Activated CD4-positive, alpha-beta T cell treated with anti-CD3 and anti-CD28 coated beads, Interleukin-2, amount 50 U/mL, for 24 hours (primary cell): ENCODE results near the gene CHN1.

Experiments
- DNase-seq, 2 donors: peaks; one replicate each; pipeline ENCODE4 v3.0.0-alpha.2; 2020; ENCODE audit warnings: low read depth in 1 of 2, low spot score in 1 of 2

The CHN1 gene

GRCh38 chr2:175011505-175011904, 6.3 kb upstream of the CHN1 start:
- DNase-seq: no peak

DNA sequence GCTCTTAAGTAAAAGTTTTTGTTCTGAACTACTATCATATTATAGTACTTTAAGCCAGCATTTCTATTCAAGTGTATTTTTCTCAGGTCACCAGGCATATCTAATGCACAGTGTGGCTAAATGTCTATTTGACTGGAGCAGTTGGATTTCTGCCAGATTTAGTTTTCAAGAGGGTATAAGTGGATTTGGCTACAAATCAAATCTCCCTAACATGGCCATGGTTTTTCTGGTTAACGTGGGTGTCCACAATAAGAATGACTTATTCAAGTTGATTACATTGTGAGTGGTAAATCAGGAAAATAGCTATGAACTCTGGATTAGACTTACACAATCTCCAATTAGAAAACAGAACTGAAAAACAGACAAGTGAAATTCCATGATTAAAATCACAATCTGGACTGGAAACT, 5.7 kb upstream of the CHN1 start:
- no peak for DNase-seq

DNA sequence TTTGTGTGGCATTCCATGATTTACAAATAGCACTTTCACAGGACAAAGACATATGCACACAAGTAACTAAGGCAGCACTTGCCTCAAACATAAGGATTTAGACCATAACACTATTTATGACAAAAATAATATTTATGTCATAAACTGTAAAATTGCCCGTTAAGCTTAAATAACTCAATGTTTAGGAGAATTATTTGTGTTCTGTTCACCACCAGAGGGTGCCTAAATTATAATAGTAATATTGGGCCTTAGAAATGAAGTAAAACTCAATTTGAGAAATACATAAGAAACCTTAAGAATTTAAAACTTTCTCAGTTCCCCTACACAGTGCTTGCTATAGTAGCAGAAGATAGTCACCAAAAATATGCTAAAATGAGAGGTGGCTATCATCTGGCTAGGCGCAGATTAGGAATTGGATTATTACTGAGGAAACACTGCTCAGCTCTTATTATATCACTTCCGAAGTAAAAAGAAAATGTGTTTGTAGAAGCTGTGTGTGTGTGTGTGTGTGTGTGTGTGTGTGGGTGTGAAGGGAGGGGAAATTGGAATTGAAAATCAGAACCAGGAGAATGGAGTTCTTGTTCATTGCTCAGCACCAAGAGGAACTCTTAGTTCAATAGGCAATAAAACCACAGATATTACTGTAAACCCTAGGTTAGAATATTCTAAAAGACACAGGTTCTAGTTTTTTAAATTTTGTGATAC, 4.9 kb upstream of the CHN1 start:
- DNase-seq: no peak

GRCh38 chr2:175008801-175009495, 3.8 kb upstream of the CHN1 start:
- no peak for DNase-seq

GRCh38 chr2:175008009-175008408, 2.8 kb upstream of the CHN1 start:
- DNase-seq: no peak

DNA sequence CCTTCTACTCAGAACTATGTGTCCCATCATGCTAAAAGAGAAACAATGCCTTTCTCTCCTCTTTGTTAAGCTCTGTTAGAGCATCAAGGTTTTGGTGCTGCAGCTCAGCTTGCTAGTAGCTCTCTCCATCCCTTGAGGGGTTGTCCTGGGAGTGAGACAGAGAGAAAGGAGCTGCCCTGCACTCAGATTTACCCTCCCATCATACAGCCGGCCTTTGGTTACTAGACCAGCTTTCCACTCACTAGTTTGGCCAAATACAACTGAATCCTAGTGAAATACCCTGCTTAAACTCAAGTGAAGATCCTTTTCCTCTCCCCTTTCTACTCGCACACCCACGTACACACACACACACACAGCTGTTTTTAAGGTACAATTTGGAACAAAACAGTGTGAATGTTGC, 2.3 kb upstream of the CHN1 start:
- DNase-seq: no peak

- no peak for DNase-seq
These were observed 1.1 kb upstream of the CHN1 start for GRCh38 chr2:175006281-175006680.

DNA sequence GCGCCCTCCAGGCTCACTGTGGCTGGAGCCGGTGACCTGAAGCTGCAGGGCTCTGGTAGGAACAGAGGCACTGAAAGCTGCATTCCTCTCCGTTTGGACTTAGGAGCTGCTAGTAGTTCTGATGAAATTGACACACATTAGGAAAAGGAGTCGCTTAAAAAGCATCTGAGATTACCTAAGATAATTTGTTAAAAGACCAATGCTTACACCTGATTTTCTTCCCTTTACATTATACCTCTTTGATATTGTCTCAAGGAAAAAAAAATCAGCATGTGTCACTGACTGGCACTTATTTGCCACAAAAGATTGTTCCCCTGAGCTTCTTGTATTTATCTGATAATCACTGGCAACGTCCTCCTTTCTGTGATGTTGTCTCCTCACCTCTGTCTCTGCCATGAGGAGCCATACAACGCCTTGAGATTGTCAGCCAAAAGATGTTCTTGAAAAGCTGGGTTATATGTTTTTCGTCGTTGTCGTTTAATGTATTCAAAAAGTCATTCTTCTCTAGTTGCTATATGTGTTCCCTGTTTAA, 618 bp upstream of the CHN1 start:
- no peak for DNase-seq

- DNase-seq: no peak
These were observed 526 bp downstream of the CHN1 start for GRCh38 chr2:175004730-175004979.

DNA sequence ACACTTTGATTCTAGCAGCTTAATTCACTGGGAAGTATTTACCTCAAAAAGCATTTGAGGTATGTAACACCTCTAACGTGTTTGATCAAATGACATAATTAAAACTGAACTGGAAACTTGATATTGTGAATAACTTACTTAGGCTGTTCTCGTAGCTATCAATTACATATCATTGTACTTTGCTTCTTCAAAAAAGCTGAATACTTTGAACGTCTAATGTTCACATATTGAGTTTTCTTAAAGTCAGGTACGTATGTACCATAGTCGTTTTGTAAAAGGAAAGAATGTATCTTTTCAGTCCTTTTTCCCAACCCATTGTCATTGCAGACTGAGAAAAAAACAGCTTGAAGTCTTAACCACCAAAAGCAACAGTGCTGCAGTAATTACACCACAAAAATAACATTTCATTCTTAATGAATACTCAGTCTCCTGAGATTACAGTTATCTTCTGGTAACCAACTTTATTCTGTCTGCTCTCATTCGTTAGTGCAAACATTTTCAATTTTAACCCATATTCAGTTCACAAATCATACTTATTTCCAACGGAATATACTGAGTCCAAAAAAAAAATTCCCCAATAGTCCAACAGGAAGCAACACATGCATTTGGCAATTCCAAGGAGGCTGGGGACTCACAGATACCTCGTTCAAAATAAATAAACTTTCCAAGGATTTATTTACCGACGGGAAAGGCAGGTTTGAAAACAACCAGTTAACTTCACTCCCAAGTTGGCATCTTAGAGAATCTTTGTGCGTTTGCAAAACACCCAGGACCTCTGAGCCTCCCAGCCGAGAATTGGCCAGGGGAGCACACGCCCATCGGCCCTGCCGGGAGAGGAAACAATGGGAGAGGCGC, 1.1 kb downstream of the CHN1 start:
- no peak for DNase-seq

DNA sequence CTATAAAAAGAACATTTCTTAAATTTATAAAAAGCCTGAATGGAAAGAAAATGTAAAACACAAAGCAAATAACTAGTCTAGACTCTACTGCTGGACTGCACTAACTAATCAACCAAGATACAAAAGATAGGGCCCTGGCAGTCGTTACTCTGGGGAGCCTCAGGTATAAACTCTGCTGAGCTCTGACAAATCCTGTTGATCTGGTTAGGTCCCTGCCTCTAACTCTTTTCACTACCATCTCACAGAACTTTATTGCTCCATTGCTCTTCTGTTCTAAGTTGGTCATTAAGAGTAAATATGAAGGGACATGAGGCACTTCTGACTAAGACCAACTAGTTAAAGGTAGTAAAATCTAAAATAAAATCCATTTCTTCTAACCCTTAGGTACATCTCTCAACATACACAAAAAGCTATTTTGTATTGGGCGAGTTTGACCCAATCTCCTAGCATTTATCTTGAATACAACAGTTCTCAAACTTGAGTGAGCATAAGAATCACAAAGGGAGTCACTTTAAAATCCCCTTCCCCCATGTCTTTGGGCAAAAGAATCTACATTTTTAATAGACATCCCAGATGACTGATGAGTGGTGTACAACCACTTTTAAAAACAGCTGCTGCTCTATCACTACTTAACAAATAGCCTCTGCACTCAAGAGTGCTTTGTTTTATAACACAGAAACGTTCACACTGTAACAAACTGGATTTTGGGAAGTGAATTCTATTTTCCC, 2.5 kb downstream of the CHN1 start:
- DNase-seq: no peak

DNA sequence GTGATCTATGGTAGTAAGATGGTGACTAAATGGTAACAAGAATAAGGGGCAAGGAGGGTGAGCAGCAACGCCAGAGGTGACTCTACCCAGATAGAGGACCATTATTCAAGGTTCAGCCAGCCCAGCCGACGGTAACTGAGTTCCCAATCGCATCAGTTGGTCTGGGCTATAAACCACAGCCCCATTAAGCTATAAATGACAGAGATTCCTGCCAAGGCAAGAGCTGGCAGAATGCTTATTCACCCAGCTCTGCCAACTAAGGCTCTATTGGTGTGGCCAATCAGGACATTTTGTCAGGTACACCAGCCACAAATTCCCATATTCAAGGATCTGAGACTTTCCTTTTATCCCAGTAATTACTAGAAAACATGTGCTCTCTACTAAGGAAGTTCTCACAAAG, 3.6 kb downstream of the CHN1 start:
- no peak for DNase-seq

- DNase-seq: no peak
These were observed 8.1 kb downstream of the CHN1 start for GRCh38 chr2:174997110-174997509.

- no peak for DNase-seq
These were observed 8.6 kb downstream of the CHN1 start for GRCh38 chr2:174996622-174997021.

DNA sequence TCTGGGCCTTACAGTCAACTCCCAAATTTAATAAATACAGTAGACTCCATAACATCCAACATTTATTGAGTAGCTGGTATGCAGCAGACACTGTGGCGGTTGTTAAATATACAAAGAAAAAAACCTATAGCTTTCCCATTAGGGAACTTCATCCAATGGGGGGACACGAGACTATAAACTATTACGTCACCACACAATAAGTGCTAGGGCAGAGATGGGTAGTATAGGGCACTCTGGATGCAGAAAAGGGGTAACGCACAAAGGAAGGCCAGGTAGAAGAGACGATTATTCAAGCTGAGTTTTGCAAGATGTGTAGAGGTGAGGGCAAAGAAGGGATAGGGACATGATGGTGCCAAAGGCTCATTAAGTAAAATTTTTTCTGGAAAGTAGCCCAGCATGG, 10.8 kb downstream of the CHN1 start:
- no peak for DNase-seq

- no peak for DNase-seq
These were observed 12.3 kb downstream of the CHN1 start for GRCh38 chr2:174992886-174993285.

DNA sequence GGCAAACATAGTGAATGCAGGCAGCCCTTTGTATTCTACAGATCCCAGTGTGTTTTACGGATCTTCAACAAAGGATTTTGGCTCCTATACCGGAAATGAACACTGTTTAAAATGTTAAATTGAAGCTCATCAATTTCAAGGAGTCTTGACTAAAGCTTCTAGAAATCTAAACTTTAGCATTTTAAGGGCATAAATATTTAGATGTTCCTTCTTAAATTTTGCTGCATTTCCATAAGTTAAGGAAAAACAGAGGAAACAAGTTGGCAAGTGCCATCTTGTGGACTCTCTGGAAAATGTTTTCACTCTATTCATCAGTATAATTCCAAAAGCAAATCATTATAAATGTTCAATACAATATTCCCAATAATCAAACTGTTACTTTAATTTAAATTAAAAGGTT, 19.6 kb downstream of the CHN1 start:
- DNase-seq: no peak

GRCh38 chr2:174984561-174984960, 20.6 kb downstream of the CHN1 start:
- no peak for DNase-seq

GRCh38 chr2:174981331-174981730, 23.9 kb downstream of the CHN1 start:
- no peak for DNase-seq

- DNase-seq: no peak
These were observed 25.2 kb downstream of the CHN1 start for GRCh38 chr2:174979996-174980395.

GRCh38 chr2:174977364-174977763, 27.8 kb downstream of the CHN1 start:
- no peak for DNase-seq
